ENCODE results near the gene IFT88.

IFT88 gene

GRCh38 chr13:20566898-20567874, at the start of gene IFT88:
Gene IFT88, plus strand, starts transcription at chr13:20567157. Its CDS starts 7,229 bp downstream, at chr13:20574386.
- peak; percentile 56 for DNase-seq

GRCh38 chr13:20518660-20519100, 48.3 kb upstream of the IFT88 start:
- DNase-seq, result no peak

GRCh38 chr13:20519875-20520274, 47.1 kb upstream of the IFT88 start:
- no peak for DNase-seq

- no peak for DNase-seq
These were observed 45.4 kb upstream of the IFT88 start for GRCh38 chr13:20521364-20522115.

GRCh38 chr13:20525144-20525600, 41.8 kb upstream of the IFT88 start:
- DNase-seq, result no peak

GRCh38 chr13:20525601-20526544, 41.1 kb upstream of the IFT88 start, which contains the start of gene CRYL1:
Gene CRYL1, minus strand, starts transcription at chr13:20525857. Its CDS starts 63 bp downstream, at chr13:20525794.
- DNase-seq, result no peak

- DNase-seq, result no peak
These were observed 40.3 kb upstream of the IFT88 start for GRCh38 chr13:20526664-20527063.

GRCh38 chr13:20528452-20528851, 38.5 kb upstream of the IFT88 start:
- no peak for DNase-seq

- DNase-seq, result no peak
These were observed 32.8 kb upstream of the IFT88 start for GRCh38 chr13:20534038-20534608.

GRCh38 chr13:20536992-20537391, 30.0 kb upstream of the IFT88 start:
- no peak for DNase-seq

GRCh38 chr13:20544201-20544923, 22.6 kb upstream of the IFT88 start:
- DNase-seq, result no peak

GRCh38 chr13:20546556-20546955, 20.4 kb upstream of the IFT88 start:
- no peak for DNase-seq

- no peak for DNase-seq
These were observed 19.5 kb upstream of the IFT88 start for GRCh38 chr13:20547479-20547908.

GRCh38 chr13:20550799-20551198, 16.2 kb upstream of the IFT88 start:
- no peak for DNase-seq

- DNase-seq, result no peak
These were observed 13.6 kb upstream of the IFT88 start for GRCh38 chr13:20553311-20553710.

- no peak for DNase-seq
These were observed 8.0 kb upstream of the IFT88 start for GRCh38 chr13:20558982-20559381.

- DNase-seq, result no peak
These were observed 7.1 kb upstream of the IFT88 start for GRCh38 chr13:20559659-20560356.

- no peak for DNase-seq
These were observed 5.2 kb upstream of the IFT88 start for GRCh38 chr13:20561741-20562140.

- no peak for DNase-seq
These were observed 1.7 kb upstream of the IFT88 start for GRCh38 chr13:20565115-20565736.

GRCh38 chr13:20566468-20566897, 474 bp upstream of the IFT88 start:
- peak; percentile 56 for DNase-seq

All from DMS 273 treated with DMSO at 0.1 percent for 48 hours (cell line).